A673 (cell line): ENCODE data around the gene NRXN2. TPM values are rescaled to one million over a fixed set of nuclear protein-coding genes. Genes with fewer than 3 reads are reported as not detected.

Source experiments
- BruUV-seq: library from RNA; stranded (reverse); fragments of 400-500 nt; replicated peaks from 2 replicates; lab custom pipeline; 2021; lab: Mats Ljungman, UMichigan
- CTCF ChIA-PET: fragments of 300-600 bp; sonication (Branson Sonifier 250); formaldehyde crosslinking; loops from one replicate; lab custom pipeline; 2022; ENCODE audit warnings: antibody characterized with exemption; lab: Charles Lee
- POLR2A ChIA-PET: fragments of 300-600 bp; sonication (Branson Sonifier 250); formaldehyde crosslinking; loops from one replicate; lab custom pipeline; 2022; ENCODE audit warnings: antibody characterized with exemption; ENCODE audit not compliant: low non-redundant PET; lab: Charles Lee
- DNase-seq: peaks from one replicate; pipeline ENCODE4 v3.0.0-alpha.2; 2015; ENCODE audit warnings: low spot score
- H3K27ac ChIP-seq: fragments of 200-600 bp; sonication (generic); 2 replicates; pipeline ENCODE4 v1.5.1; 2016; ENCODE audit warnings: mixed run types, low read depth, mild to moderate bottlenecking, mixed read lengths, antibody characterized with exemption, low read length; ENCODE audit not compliant: poor library complexity, severe bottlenecking
- H3K27me3 ChIP-seq: fragments of 200-600 bp; sonication (generic); replicated peaks from 2 replicates; pipeline ENCODE4 v1.6.1; 2017; ENCODE audit warnings: mixed run types, low read depth, mild to moderate bottlenecking, mixed read lengths, antibody characterized with exemption, low read length; ENCODE audit not compliant: insufficient read depth, poor library complexity
- H3K36me3 ChIP-seq: fragments of 200-600 bp; sonication (generic); 2 replicates; pipeline ENCODE4 v1.6.1; 2016; ENCODE audit warnings: mixed run types, mild to moderate bottlenecking, mixed read lengths, antibody characterized with exemption, low read length; ENCODE audit not compliant: insufficient read depth, poor library complexity, severe bottlenecking
- H3K4me1 ChIP-seq: fragments of 200-600 bp; sonication (generic); 2 replicates; pipeline ENCODE4 v1.6.1; 2017; ENCODE audit warnings: mixed run types, mild to moderate bottlenecking, mixed read lengths, antibody characterized with exemption, low read length; ENCODE audit not compliant: insufficient read depth, poor library complexity, severe bottlenecking
- H3K4me3 ChIP-seq: fragments of 200-600 bp; sonication (generic); 2 replicates; pipeline ENCODE4 v1.5.1; 2016; ENCODE audit warnings: low read depth, mixed run types, mild to moderate bottlenecking, mixed read lengths, low read length; ENCODE audit not compliant: poor library complexity, severe bottlenecking
- H3K9me3 ChIP-seq: fragments of 200-600 bp; sonication (generic); 2 replicates; pipeline ENCODE4 v1.6.1; 2016; ENCODE audit warnings: mixed run types, low read depth, mild to moderate bottlenecking, mixed read lengths, antibody characterized with exemption, low read length; ENCODE audit not compliant: poor library complexity, severe bottlenecking
- EZH2 ChIP-seq: fragments of 200-600 bp; sonication (generic); IDR thresholded peaks from 2 replicates; pipeline ENCODE4 v1.6.1; 2017; ENCODE audit warnings: borderline replicate concordance, low read depth, mild to moderate bottlenecking, mixed read lengths, antibody characterized with exemption, low read length; ENCODE audit not compliant: poor library complexity, severe bottlenecking
- intact Hi-C: fragments of 100-400 bp; cut with micrococcal nuclease; formaldehyde crosslinking; loops from one replicate; pipeline ENCODE4 v1.10.0; 2022; ENCODE audit not compliant: unreplicated experiment
- total RNA-seq: library from RNA; stranded (reverse); gene quantifications from 2 replicates; pipeline ENCODE4 v1.2.3, GENCODE V29; 2021
- TF ChIP-seq, protein P1 (sequence below): fragments of 300-800, 200-600 bp; sonication (generic); conservative IDR thresholded peaks from 2 replicates; pipeline ENCODE4 v1.5.1; 2017; ENCODE audit warnings: low read depth, mild to moderate bottlenecking, antibody characterized with exemption, low read length, moderate library complexity, mixed read lengths

Gene NRXN2
- total RNA-seq, 1 experiment from 2014 or later = 5.0 TPM

DNA sequence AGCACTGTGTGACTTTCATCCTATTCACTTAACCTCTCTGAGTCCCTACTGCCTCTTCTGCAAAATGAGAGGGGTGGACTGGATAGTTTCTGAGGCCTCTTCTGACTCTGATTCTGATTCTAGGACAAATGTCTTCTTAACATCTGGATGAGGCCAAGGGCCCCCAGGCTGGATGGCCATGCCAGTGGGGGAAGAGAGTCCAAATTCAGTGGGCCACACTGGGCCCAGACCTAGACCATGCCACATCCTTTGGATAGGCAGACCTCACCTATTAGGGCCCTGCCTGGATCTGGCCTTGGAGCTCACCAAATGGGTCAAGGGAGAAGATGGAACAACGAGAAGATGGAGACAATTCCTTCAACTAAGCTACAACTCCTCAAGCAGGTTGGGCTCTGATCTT is 24.6 kb downstream of the NRXN2 start:
- ChIA-PET POLR2A (no interaction called here), CTCF (no interaction called here)
- no peak overlapping the region for H3K27ac ChIP-seq
- no peaks in the 10 kb centered on the region for H3K4me1 ChIP-seq
- H3K9me3 ChIP-seq = no peaks in the 10 kb centered on the region
- no TSS peak for BruUV-seq
- intact Hi-C loops = no loop called here
- TF ChIP-seq, protein P1, sequence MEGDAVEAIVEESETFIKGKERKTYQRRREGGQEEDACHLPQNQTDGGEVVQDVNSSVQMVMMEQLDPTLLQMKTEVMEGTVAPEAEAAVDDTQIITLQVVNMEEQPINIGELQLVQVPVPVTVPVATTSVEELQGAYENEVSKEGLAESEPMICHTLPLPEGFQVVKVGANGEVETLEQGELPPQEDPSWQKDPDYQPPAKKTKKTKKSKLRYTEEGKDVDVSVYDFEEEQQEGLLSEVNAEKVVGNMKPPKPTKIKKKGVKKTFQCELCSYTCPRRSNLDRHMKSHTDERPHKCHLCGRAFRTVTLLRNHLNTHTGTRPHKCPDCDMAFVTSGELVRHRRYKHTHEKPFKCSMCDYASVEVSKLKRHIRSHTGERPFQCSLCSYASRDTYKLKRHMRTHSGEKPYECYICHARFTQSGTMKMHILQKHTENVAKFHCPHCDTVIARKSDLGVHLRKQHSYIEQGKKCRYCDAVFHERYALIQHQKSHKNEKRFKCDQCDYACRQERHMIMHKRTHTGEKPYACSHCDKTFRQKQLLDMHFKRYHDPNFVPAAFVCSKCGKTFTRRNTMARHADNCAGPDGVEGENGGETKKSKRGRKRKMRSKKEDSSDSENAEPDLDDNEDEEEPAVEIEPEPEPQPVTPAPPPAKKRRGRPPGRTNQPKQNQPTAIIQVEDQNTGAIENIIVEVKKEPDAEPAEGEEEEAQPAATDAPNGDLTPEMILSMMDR = no peak
- no peak for TF ChIP-seq EZH2
- DNase-seq = no peak
- no peak overlapping the region for H3K4me3 ChIP-seq
- peaks cover 10% of the 10 kb centered on the region for H3K27me3 ChIP-seq
- no peaks in the 10 kb centered on the region for H3K36me3 ChIP-seq

DNA sequence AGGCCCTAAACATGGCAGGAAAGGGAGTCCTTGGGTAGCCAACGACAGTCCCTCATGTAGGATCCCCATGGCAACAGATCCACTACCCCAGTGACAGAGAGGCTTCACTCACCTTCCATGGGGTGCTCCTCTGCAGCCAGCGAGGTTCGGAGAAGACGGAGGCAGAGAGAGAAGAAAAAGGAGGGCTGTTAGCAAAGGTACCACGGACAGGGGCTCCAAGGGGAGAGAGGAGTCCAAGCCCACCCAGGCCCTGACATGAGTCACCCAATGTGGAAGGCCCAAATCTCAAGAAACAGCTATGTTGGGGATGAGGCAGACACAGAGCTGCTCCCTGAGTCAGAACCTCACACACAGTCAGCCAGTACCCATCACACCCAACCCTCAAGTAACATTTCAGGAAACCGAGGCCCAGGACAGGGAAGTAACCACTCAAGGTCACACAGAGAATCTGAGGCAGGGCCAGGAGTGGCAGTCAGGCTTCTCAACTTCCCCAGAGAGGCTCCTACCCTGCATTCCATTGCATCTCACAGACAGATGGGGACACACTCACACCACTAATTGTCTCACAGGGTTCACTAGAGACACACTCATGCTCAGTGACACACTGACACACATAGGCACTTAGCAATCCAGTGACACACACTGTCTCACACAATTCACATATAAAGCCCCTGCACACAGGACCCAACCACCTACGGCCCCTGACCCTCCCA is 25.2 kb downstream of the NRXN2 start:
- POLR2A ChIA-PET = no interaction called here
- Histone ChIP-seq H3K9me3 (no peaks in the 10 kb centered on the region), H3K27me3 (peaks cover 10% of the 10 kb centered on the region), H3K36me3 (no peaks in the 10 kb centered on the region), H3K4me3 (no peak overlapping the region), H3K4me1 (no peaks in the 10 kb centered on the region), H3K27ac (no peak overlapping the region)
- no peak for DNase-seq
- CTCF ChIA-PET = interaction anchor here (0.5 kb wide), 1 partner anchor 111 kb away, joined by 4 read pairs; no protein-coding TSS in a partner anchor
- intact Hi-C loops = no loop called here
- TF ChIP-seq EZH2 = no peak
- TF ChIP-seq, protein P1 = no peak
- BruUV-seq = no TSS peak

DNA sequence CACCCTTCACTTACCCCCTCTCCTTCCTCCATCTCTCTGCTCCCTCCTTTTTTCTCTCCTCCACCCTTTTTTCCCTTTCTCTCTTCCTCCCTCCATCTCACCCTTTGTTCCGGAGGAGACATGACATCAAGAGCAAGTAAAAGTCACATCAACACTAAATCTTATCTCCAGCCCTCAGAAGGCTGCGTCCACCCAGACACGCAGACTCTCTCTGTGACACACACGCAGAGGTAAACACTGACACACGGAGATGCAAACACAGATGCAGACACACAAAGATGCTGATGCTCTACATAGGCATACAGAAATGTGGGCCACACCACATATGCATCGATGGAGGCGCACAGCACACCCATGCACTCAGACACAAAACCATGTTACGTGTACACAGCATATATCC is 27.0 kb downstream of the NRXN2 start:
- H3K4me1 ChIP-seq = no peaks in the 10 kb centered on the region
- no peaks in the 10 kb centered on the region for H3K9me3 ChIP-seq
- H3K27ac ChIP-seq = no peak overlapping the region
- DNase-seq = no peak
- no peak for TF ChIP-seq EZH2
- TF ChIP-seq, protein P1 = no peak
- no peaks in the 10 kb centered on the region for H3K36me3 ChIP-seq
- ChIA-PET CTCF (no interaction called here), POLR2A (no interaction called here)
- intact Hi-C loops = no loop called here
- no peak overlapping the region for H3K4me3 ChIP-seq
- no TSS peak for BruUV-seq
- peaks cover 17% of the 10 kb centered on the region for H3K27me3 ChIP-seq
